Fibroblast of mammary gland (primary cell): ENCODE results near the gene CCDC93.

Source experiments
- DNase-seq: peaks from one replicate; pipeline ENCODE4 v3.0.0-alpha.2; 2010; ENCODE audit warnings: low read depth
- H3K4me3 ChIP-seq: 2 replicates; pipeline ENCODE4 v1.5.1; 2011; ENCODE audit warnings: low read depth, mild to moderate bottlenecking, low read length, moderate library complexity; ENCODE audit not compliant: control insufficient read depth
- CTCF ChIP-seq: conservative IDR thresholded peaks from 2 replicates; pipeline ENCODE4 v1.5.1; 2011; ENCODE audit warnings: low read depth, low read length, inconsistent platforms; ENCODE audit not compliant: control insufficient read depth, insufficient read depth

The CCDC93 gene

GRCh38 chr2:118013724-118014491, at the start of gene CCDC93:
Gene CCDC93 (minus strand): TSS chr2:118014070. CDS start chr2:118013995, 75 bp downstream.
- no peak for TF ChIP-seq CTCF
- DNase-seq, result peak; percentile 71
- H3K4me3 ChIP-seq, result peak within 1 kb of the TSS; percentile 76

- H3K4me3 ChIP-seq, result no peak overlapping the region
- DNase-seq, result no peak
- TF ChIP-seq CTCF, result no peak
These were observed 48.8 kb upstream of the CCDC93 start for GRCh38 chr2:118062669-118063068.

- peak; percentile 48 for DNase-seq
- TF ChIP-seq CTCF, result no peak
- H3K4me3 ChIP-seq, result no peak overlapping the region
These were observed 48.2 kb upstream of the CCDC93 start for GRCh38 chr2:118062048-118062447.

- peak; percentile 67 for TF ChIP-seq CTCF
- DNase-seq, result peak; percentile 88
- H3K4me3 ChIP-seq, result no peak overlapping the region
These were observed 47.5 kb upstream of the CCDC93 start for GRCh38 chr2:118061135-118061955.

GRCh38 chr2:118059919-118060478, 46.1 kb upstream of the CCDC93 start:
- TF ChIP-seq CTCF, result no peak
- no peak overlapping the region for H3K4me3 ChIP-seq
- DNase-seq, result peak; percentile 98

GRCh38 chr2:118058951-118059350, 45.1 kb upstream of the CCDC93 start:
- DNase-seq, result peak; percentile 49
- TF ChIP-seq CTCF, result no peak
- H3K4me3 ChIP-seq, result no peak overlapping the region
